Kidney capillary endothelial cell (primary cell): ENCODE results near the gene SLC25A23.

Experiments used
- DNase-seq: peaks from one replicate; pipeline ENCODE4 v3.0.0-alpha.2; 2018; ENCODE audit warnings: low spot score

The SLC25A23 gene

GRCh38 chr19:6424939-6425731 lies 34.5 kb downstream of the SLC25A23 start:
- peak; percentile 100 for DNase-seq

GRCh38 chr19:6424195-6424938 lies 35.2 kb downstream of the SLC25A23 start, which contains the start of gene KHSRP:
Gene KHSRP (minus strand): TSS chr19:6424811. CDS start chr19:6424701, 110 bp downstream.
- DNase-seq, result no peak

- peak; percentile 30 for DNase-seq
Observed at GRCh38 chr19:6423499-6424194, 35.9 kb downstream of the SLC25A23 start.

- DNase-seq, result no peak
Observed at GRCh38 chr19:6421075-6422014, 38.2 kb downstream of the SLC25A23 start.

- DNase-seq, result no peak
Observed at GRCh38 chr19:6418562-6418932, 41.0 kb downstream of the SLC25A23 start.

- DNase-seq, result no peak
Observed at GRCh38 chr19:6417713-6418561, 41.7 kb downstream of the SLC25A23 start.

GRCh38 chr19:6416658-6417405 lies 42.8 kb downstream of the SLC25A23 start:
- DNase-seq, result no peak

- DNase-seq, result no peak
Observed at GRCh38 chr19:6415591-6416190, 43.9 kb downstream of the SLC25A23 start.

- no peak for DNase-seq
Observed at GRCh38 chr19:6414793-6415590, 44.6 kb downstream of the SLC25A23 start.

- no peak for DNase-seq
Observed at GRCh38 chr19:6413721-6414643, 45.6 kb downstream of the SLC25A23 start.

GRCh38 chr19:6413291-6413690 lies 46.3 kb downstream of the SLC25A23 start:
- DNase-seq, result no peak

GRCh38 chr19:6412447-6413091 lies 47.0 kb downstream of the SLC25A23 start:
- DNase-seq, result no peak

GRCh38 chr19:6412061-6412446 lies 47.5 kb downstream of the SLC25A23 start:
- no peak for DNase-seq

- no peak for DNase-seq
Observed at GRCh38 chr19:6409346-6409745, 50.2 kb downstream of the SLC25A23 start.

- DNase-seq, result no peak
Observed at GRCh38 chr19:6406401-6406800, 53.2 kb downstream of the SLC25A23 start.

- peak; percentile 39 for DNase-seq
Observed at GRCh38 chr19:6402837-6403608, 56.6 kb downstream of the SLC25A23 start.
